Kidney epithelial cell (primary cell): ENCODE results near the gene RALBP1. TPM values are rescaled to one million over a fixed set of nuclear protein-coding genes. Genes with fewer than 3 reads are reported as not detected.

ENCODE experiments used
- DNase-seq: peaks from one replicate; pipeline ENCODE4 v3.0.0-alpha.2; 2010; ENCODE audit warnings: low read depth
- H3K27me3 ChIP-seq: 2 replicates; pipeline ENCODE4 v1.6.0; 2011; ENCODE audit warnings: low read length; ENCODE audit not compliant: control insufficient read depth, insufficient read depth
- H3K36me3 ChIP-seq: 2 replicates; pipeline ENCODE4 v1.5.1; 2011; ENCODE audit warnings: low read length; ENCODE audit not compliant: control insufficient read depth, insufficient read depth
- H3K4me3 ChIP-seq: 2 replicates; pipeline ENCODE4 v1.5.1; 2011; ENCODE audit warnings: low read depth, mild to moderate bottlenecking, control low read depth, low read length
- CTCF ChIP-seq: IDR thresholded peaks from 2 replicates; pipeline ENCODE4 v1.5.1; 2011; ENCODE audit warnings: mild to moderate bottlenecking, moderate library complexity, low read length, control low read depth, inconsistent platforms; ENCODE audit not compliant: insufficient read depth, poor library complexity, severe bottlenecking
- total RNA-seq: library from RNA; depleted of rRNA; stranded (reverse); fragments of >200 nt; gene quantifications from 2 replicates; pipeline ENCODE4 v1.2.3, GENCODE V29; 2015

The RALBP1 gene
- total RNA-seq, 1 donor from 2014 or later, result 57.1 TPM

- Histone ChIP-seq H3K27me3 (no peaks in the 10 kb centered on the region), H3K4me3 (no peak overlapping the region), H3K36me3 (peaks cover 4% of the 10 kb centered on the region)
- no peak for TF ChIP-seq CTCF
- DNase-seq, result no peak
Measured at GRCh38 chr18:9539283-9539682, 64.0 kb downstream of the RALBP1 start.

DNA sequence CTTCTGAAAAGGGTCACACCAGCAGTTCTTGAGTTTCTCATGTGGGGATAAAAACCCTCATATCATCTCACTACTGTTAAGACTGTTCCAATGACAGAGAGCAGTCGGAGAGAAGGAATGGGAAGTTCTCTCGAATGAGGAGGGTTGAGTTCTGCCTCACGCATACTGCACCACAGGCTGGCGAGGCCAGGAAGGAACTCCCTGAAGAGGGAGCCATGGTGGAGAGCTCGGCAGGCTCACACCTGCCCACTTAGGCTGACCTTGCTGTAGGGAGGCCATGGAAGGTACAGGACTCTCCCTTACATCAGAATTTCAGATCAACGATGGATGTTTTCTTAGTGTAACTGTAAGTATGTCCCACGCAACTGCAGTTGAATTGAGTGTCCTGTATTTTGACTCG lies 64.6 kb downstream of the RALBP1 start:
- Histone ChIP-seq H3K27me3 (no peaks in the 10 kb centered on the region), H3K4me3 (no peak overlapping the region), H3K36me3 (peaks cover 4% of the 10 kb centered on the region)
- no peak for DNase-seq
- TF ChIP-seq CTCF, result no peak

DNA sequence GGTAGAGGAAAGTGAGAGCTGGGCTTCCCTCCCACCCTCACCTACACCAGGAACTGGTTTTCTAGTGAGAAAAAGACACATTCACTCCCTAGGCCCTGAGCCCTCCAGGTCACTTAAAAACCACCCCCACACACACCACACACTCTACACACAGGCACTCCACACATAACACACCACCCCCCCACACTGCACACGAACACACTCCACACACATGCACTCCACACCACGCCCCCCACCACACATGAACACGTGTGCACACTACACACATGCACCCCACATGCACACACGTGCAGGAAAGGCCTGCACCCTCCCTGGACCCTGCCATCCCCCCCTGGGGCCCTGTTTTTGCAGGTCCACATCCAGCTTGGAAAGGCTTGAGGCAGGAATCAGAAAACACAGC lies 67.6 kb downstream of the RALBP1 start:
- Histone ChIP-seq H3K36me3 (peaks cover 3% of the 10 kb centered on the region), H3K27me3 (no peaks in the 10 kb centered on the region), H3K4me3 (no peak overlapping the region)
- no peak for TF ChIP-seq CTCF
- no peak for DNase-seq

DNA sequence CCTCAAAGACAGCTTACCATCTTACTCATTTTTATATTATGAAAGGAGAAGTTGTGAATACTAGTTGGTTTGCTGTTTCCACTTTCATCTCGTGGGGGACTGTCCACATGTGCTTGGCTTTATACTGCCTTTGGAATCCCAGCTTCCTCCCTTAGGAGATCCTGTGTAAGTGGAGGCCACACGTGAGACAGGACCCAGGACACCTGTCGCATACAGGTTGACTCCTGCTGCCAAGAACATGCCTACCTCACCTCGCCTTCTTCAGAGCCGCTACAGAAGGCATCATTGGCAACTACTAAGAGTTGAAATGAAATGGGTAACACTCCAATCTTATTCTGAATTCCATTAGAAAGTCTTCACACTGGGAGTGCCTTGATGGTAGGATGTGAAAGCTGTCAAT lies 69.7 kb downstream of the RALBP1 start:
- no peak for DNase-seq
- H3K27me3 ChIP-seq, result no peaks in the 10 kb centered on the region
- no peak overlapping the region for H3K4me3 ChIP-seq
- H3K36me3 ChIP-seq, result peaks cover 1% of the 10 kb centered on the region
- no peak for TF ChIP-seq CTCF

GRCh38 chr18:9546468-9546867 lies 71.2 kb downstream of the RALBP1 start:
- Histone ChIP-seq H3K36me3 (peaks cover 1% of the 10 kb centered on the region), H3K4me3 (no peak overlapping the region), H3K27me3 (no peaks in the 10 kb centered on the region)
- no peak for DNase-seq
- no peak for TF ChIP-seq CTCF

DNA sequence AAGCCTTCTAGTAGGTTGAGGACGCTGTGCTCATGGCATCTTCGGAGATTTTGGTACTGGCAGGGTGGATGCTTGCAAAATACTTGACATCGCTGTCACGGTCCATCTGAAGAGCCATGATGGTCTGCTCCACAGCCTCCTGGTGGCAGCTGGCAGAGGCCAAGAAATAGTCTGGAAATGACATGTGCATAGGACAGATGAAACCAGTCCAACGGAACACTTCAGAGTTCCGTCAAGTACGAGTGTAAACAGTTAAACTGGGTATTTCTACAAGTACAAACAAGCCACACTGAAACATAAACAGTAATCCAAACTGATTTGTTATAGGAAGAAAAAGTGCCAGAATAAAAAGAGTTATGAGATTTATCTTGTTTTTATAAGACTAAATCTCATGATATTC lies 72.5 kb downstream of the RALBP1 start:
- H3K27me3 ChIP-seq, result no peaks in the 10 kb centered on the region
- H3K4me3 ChIP-seq, result no peak overlapping the region
- TF ChIP-seq CTCF, result no peak
- no peak for DNase-seq
- peaks cover 2% of the 10 kb centered on the region for H3K36me3 ChIP-seq
